ENCODE data around the gene NEK7.

NEK7 gene

DNA sequence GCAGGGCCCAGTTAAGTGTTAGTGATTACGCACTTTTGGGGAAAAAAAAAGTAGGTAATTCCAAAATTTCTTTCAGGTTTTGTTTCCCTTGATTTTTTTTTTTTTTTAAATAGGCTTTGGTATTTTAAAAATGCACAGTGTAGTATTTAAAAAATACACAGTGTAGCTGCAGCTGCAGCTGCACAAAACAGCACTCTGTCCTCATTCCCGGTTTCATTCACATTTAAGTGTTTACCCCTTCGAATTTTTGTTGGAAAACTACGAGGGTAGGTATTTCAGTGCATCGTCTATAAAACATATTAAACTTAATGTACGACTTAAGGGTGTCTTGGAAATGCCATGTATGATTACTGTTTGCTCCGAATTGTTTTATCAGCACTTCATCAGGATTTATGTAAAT, 3.4 kb downstream of the NEK7 start:
- H2AFZ ChIP-seq (ENCODE audit: low read depth, low read length, severe bottlenecking) = no peak overlapping the region
- H3K36me3 ChIP-seq (ENCODE audit: low read length) = no peaks in the 10 kb centered on the region
- H4K20me1 ChIP-seq (ENCODE audit: low read depth, low read length) = no peaks in the 10 kb centered on the region
- H3K9me3 ChIP-seq (ENCODE audit: insufficient read depth, low read length) = no peaks in the 10 kb centered on the region
- H3K27ac ChIP-seq (ENCODE audit: low read depth, low read length) = no peak overlapping the region
- H3K9ac ChIP-seq (ENCODE audit: low read length) = no peak overlapping the region
- TF ChIP-seq, protein P1, sequence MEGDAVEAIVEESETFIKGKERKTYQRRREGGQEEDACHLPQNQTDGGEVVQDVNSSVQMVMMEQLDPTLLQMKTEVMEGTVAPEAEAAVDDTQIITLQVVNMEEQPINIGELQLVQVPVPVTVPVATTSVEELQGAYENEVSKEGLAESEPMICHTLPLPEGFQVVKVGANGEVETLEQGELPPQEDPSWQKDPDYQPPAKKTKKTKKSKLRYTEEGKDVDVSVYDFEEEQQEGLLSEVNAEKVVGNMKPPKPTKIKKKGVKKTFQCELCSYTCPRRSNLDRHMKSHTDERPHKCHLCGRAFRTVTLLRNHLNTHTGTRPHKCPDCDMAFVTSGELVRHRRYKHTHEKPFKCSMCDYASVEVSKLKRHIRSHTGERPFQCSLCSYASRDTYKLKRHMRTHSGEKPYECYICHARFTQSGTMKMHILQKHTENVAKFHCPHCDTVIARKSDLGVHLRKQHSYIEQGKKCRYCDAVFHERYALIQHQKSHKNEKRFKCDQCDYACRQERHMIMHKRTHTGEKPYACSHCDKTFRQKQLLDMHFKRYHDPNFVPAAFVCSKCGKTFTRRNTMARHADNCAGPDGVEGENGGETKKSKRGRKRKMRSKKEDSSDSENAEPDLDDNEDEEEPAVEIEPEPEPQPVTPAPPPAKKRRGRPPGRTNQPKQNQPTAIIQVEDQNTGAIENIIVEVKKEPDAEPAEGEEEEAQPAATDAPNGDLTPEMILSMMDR (IDR thresholded peaks at IDR 0.05; ENCODE audit: insufficient read depth, low read length, poor library complexity, severe bottlenecking) = no peak
- no peak for TF ChIP-seq EZH2phosphoT487 (conservative IDR thresholded peaks at IDR 0.05; ENCODE audit: low read length)
- peaks cover 11% of the 10 kb centered on the region for H3F3A ChIP-seq (ENCODE audit: insufficient read depth)
- H3K4me2 ChIP-seq (ENCODE audit: low read depth, low read length, poor library complexity, severe bottlenecking) = peak overlapping the region; percentile 82
- no peaks in the 10 kb centered on the region for H3K27me3 ChIP-seq (ENCODE audit: low read length)
- H3K4me3 ChIP-seq (ENCODE audit: insufficient read depth, low read length, poor library complexity, severe bottlenecking) = no peak overlapping the region
- no peaks in the 10 kb centered on the region for H3K9me2 ChIP-seq (replicated peaks; ENCODE audit: insufficient read depth, low read length)
- peaks cover 27% of the 10 kb centered on the region; the same call in 1 of the 2 replicates for H3K79me2 ChIP-seq (ENCODE audit: insufficient read depth, low read length)

DNA sequence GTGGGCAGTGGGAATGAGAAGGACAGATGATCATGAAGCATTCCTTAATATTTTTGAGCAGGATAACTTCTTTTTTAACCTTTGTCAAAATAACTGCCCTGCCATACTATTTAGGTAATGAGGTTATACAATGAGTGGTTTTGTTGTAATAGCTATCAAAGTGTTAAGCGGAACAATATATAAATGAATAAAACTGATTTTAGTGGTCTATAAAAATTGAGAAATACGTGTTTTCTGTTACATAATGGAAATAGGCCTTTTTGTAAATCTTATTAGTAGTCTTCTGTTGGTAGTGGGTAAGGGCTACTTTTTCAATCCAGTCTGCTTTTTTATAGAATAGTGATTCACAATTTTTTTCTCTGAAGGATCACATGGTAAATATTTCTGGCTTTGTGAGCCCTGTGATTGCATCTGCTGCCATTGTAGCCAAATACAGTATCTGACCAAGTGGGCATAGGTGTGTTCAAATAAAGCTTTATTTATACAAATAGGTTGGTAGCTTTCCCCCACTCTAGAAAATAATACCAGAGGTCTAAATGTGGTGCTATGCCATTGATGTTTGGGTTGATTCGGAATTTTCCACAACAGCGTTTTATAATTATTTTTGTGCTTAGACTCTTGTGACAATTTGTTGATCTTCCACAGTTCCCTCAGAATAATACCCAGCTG, 4.3 kb downstream of the NEK7 start:
- no peak overlapping the region for H3K4me2 ChIP-seq (ENCODE audit: low read depth, low read length, poor library complexity, severe bottlenecking)
- H3K9ac ChIP-seq (ENCODE audit: low read length) = no peak overlapping the region
- H3K27ac ChIP-seq (ENCODE audit: low read depth, low read length) = no peak overlapping the region
- peaks cover 34% of the 10 kb centered on the region for H3K79me2 ChIP-seq (ENCODE audit: insufficient read depth, low read length)
- H3K36me3 ChIP-seq (ENCODE audit: low read length) = no peaks in the 10 kb centered on the region
- H3K9me2 ChIP-seq (replicated peaks; ENCODE audit: insufficient read depth, low read length) = no peaks in the 10 kb centered on the region
- no peak overlapping the region for H3K4me3 ChIP-seq (ENCODE audit: insufficient read depth, low read length, poor library complexity, severe bottlenecking)
- no peak for TF ChIP-seq EZH2phosphoT487 (conservative IDR thresholded peaks at IDR 0.05; ENCODE audit: low read length)
- TF ChIP-seq, protein P1 (IDR thresholded peaks at IDR 0.05; ENCODE audit: insufficient read depth, low read length, poor library complexity, severe bottlenecking) = no peak
- H4K20me1 ChIP-seq (ENCODE audit: low read depth, low read length) = no peaks in the 10 kb centered on the region
- H3F3A ChIP-seq (ENCODE audit: insufficient read depth) = peaks cover 11% of the 10 kb centered on the region
- H3K27me3 ChIP-seq (ENCODE audit: low read length) = no peaks in the 10 kb centered on the region
- H3K9me3 ChIP-seq (ENCODE audit: insufficient read depth, low read length) = no peaks in the 10 kb centered on the region
- H2AFZ ChIP-seq (ENCODE audit: low read depth, low read length, severe bottlenecking) = no peak overlapping the region

DNA sequence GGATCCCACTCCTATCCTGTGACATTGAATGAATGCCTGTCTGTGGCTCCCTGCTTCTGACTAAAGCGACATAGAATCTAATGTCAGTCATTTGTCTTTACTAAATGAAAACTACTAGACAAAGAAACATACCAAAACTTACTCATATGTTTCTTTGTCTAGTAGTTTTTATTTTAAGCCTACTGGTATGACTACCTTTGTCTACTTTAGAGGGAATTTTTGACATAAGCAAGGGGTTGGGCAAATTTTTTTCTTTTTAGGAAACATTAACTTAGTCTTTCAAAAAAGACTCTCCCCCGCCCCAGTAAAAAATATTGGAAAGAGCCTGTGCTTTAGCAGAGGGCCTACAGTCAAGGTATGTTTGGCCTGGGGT, 4.9 kb downstream of the NEK7 start:
- Histone ChIP-seq H3K9ac (ENCODE audit: low read length) (no peak overlapping the region), H3K4me2 (ENCODE audit: low read depth, low read length, poor library complexity, severe bottlenecking) (no peak overlapping the region), H3K36me3 (ENCODE audit: low read length) (no peaks in the 10 kb centered on the region), H3K27ac (ENCODE audit: low read depth, low read length) (no peak overlapping the region), H2AFZ (ENCODE audit: low read depth, low read length, severe bottlenecking) (no peak overlapping the region), H3K9me2 (replicated peaks; ENCODE audit: insufficient read depth, low read length) (no peaks in the 10 kb centered on the region), H3F3A (ENCODE audit: insufficient read depth) (peaks cover 11% of the 10 kb centered on the region), H3K79me2 (ENCODE audit: insufficient read depth, low read length) (peaks cover 35% of the 10 kb centered on the region), H3K27me3 (ENCODE audit: low read length) (no peaks in the 10 kb centered on the region), H4K20me1 (ENCODE audit: low read depth, low read length) (no peaks in the 10 kb centered on the region), H3K9me3 (ENCODE audit: insufficient read depth, low read length) (no peaks in the 10 kb centered on the region), H3K4me3 (ENCODE audit: insufficient read depth, low read length, poor library complexity, severe bottlenecking) (no peak overlapping the region)
- TF ChIP-seq, protein P1 (IDR thresholded peaks at IDR 0.05; ENCODE audit: insufficient read depth, low read length, poor library complexity, severe bottlenecking) = no peak
- TF ChIP-seq EZH2phosphoT487 (conservative IDR thresholded peaks at IDR 0.05; ENCODE audit: low read length) = no peak
